Endothelial cell of umbilical vein (primary cell): ENCODE measurements around the gene PRRC2A.

Experiments
- CTCF ChIP-seq, 2 donors: IDR thresholded peaks; 1 replicate in 1 of 2; 2 replicates in 1 of 2; pipeline ENCODE4 v1.5.1; 2011; ENCODE audit warnings: low read length in 2 of 2, mild to moderate bottlenecking in 2 of 2, moderate library complexity in 2 of 2, control low read depth in 1 of 2, inconsistent platforms in 1 of 2, low read depth in 1 of 2; ENCODE audit not compliant: insufficient read depth in 1 of 2; ENCODE audit errors: extremely low read depth in 1 of 2
- EZH2 ChIP-seq: IDR thresholded peaks from 2 replicates; pipeline ENCODE4 v1.6.1; 2012; ENCODE audit warnings: borderline replicate concordance, low read depth, mild to moderate bottlenecking, moderate library complexity, low read length, inconsistent platforms; ENCODE audit not compliant: severe bottlenecking
- GATA2 ChIP-seq: IDR thresholded peaks from 2 replicates; pipeline ENCODE4 v1.7.0; 2011; ENCODE audit warnings: low read depth, mild to moderate bottlenecking, moderate library complexity, mixed read lengths, low read length; ENCODE audit not compliant: insufficient read length, insufficient read depth
- MYC ChIP-seq: IDR thresholded peaks from one replicate; pipeline ENCODE4 v1.6.1; 2011; ENCODE audit warnings: mild to moderate bottlenecking, low read depth, low read length
- POLR2A ChIP-seq: IDR thresholded peaks from 2 replicates; pipeline ENCODE4 v1.6.1; 2012; ENCODE audit warnings: low read depth, mild to moderate bottlenecking, control low read depth, low read length
- POLR2AphosphoS5 ChIP-seq: IDR thresholded peaks from 2 replicates; pipeline ENCODE4 v1.6.1; 2012; ENCODE audit warnings: low read depth, mild to moderate bottlenecking, control low read depth, low read length, moderate library complexity; ENCODE audit not compliant: insufficient read depth
- TF ChIP-seq, protein P1 (sequence below): IDR thresholded peaks from 2 replicates; pipeline ENCODE4 v1.6.1; 2011; ENCODE audit not compliant: insufficient read depth, insufficient read length

DNA sequence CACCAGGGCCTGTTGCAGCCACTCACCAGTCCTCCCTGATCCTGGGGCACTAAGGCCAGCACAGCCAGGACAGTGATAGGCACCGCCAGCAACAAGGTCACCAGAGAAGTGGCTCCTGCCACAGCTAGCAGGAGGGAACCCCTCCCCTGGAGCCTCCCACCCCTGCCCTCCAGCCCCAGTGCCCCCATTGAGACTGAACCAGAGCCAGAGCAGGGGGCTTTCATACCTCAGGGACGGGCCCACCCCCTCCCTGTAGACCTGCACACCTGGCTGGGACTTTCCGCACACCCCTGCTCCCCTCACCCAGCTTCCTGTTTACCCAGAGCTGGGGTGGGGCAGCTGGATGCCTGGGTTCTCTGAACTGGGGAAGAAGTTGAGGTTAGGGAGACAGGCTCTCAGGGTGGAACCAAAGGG is 38.3 kb upstream of the PRRC2A start, which contains the start of gene LTB:
- no peak for TF ChIP-seq EZH2
- TF ChIP-seq, protein P1, sequence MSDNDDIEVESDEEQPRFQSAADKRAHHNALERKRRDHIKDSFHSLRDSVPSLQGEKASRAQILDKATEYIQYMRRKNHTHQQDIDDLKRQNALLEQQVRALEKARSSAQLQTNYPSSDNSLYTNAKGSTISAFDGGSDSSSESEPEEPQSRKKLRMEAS = no peak
- TF ChIP-seq CTCF (IDR thresholded peaks at IDR 0.05; ENCODE audit: extremely low read depth in 1 of 2, insufficient read depth in 1 of 2, low read depth in 1 of 2, low read length in 2 of 2) = no peak
- TF ChIP-seq POLR2AphosphoS5 = no peak
- no peak for TF ChIP-seq POLR2A
- TF ChIP-seq GATA2 = no peak
- no peak for TF ChIP-seq MYC
